H1 (cell line): ENCODE measurements around the gene SLC37A2. TPM values are rescaled to one million over a fixed set of nuclear protein-coding genes. Genes with fewer than 3 reads are reported as not detected.
A peak's percentile ranks its signal among the peaks of the same experiment; 100 is the strongest.

Source experiments
- CTCF ChIA-PET: fragments of 300-600 bp; sonication (Branson Sonifier 250); formaldehyde crosslinking; loops from one replicate; lab custom pipeline; 2021; ENCODE audit not compliant: partially characterized antibody; lab: Charles Lee
- POLR2A ChIA-PET: fragments of 300-600 bp; sonication (Branson Sonifier 250); formaldehyde crosslinking; loops from one replicate; lab custom pipeline; 2021; ENCODE audit warnings: inconsistent platforms; ENCODE audit not compliant: partially characterized antibody; lab: Charles Lee
- DNase-seq, 2 experiments: peaks; one replicate each; pipeline versions ENCODE4 v3.0.0 to v3.0.0-alpha.2; 2010 to 2022; ENCODE audit warnings: low spot score in 2 of 2, low read depth in 1 of 2, mixed read lengths in 1 of 2
- FAIRE-seq: peaks from 2 replicates; lab custom pipeline; 2011; peaks lifted over from hg19 to GRCh38; lab: Jason Lieb, UNC
- H2AFZ ChIP-seq: 2 replicates; pipeline ENCODE4 v1.8.1; 2012; ENCODE audit warnings: low read length, inconsistent platforms
- H2AK5ac ChIP-seq: 2 replicates; pipeline ENCODE4 v1.6.1; 2013; ENCODE audit warnings: low read depth, low read length
- H2BK120ac ChIP-seq: replicated peaks from 2 replicates; pipeline ENCODE3; 2013; ENCODE audit warnings: low read depth, low read length, inconsistent platforms
- H2BK12ac ChIP-seq: 2 replicates; pipeline ENCODE4 v1.6.1; 2013; ENCODE audit warnings: low read depth, low read length
- H2BK15ac ChIP-seq: 2 replicates; pipeline ENCODE4 v1.6.1; 2013; ENCODE audit warnings: low read length
- H2BK20ac ChIP-seq: 2 replicates; pipeline ENCODE4 v1.6.1; 2013; ENCODE audit warnings: low read length
- H2BK5ac ChIP-seq: 2 replicates; pipeline ENCODE4 v1.6.1; 2013; ENCODE audit warnings: low read depth, low read length
- H3K14ac ChIP-seq: 2 replicates; pipeline ENCODE4 v1.6.1; 2013; ENCODE audit warnings: inconsistent platforms; ENCODE audit not compliant: insufficient read length
- H3K18ac ChIP-seq: 2 replicates; pipeline ENCODE4 v1.6.1; 2013; ENCODE audit warnings: low read length; ENCODE audit errors: extremely low read depth
- H3K23ac ChIP-seq: 2 replicates; pipeline ENCODE4 v1.6.1; 2013; ENCODE audit warnings: inconsistent platforms; ENCODE audit not compliant: insufficient read length
- H3K23me2 ChIP-seq: 2 replicates; pipeline ENCODE4 v1.6.1; 2013; ENCODE audit warnings: low read depth, low read length
- H3K27ac ChIP-seq: 2 replicates; pipeline ENCODE4 v1.6.1; 2011; ENCODE audit warnings: low read depth, low read length, inconsistent platforms
- H3K27me3 ChIP-seq, 4 experiments: replicated peaks in 1 of 4; 1 replicate in 1 of 4; 2 replicates in 3 of 4; pipeline versions ENCODE4 v1.6.1 to v1.8.1; 2011 to 2013; ENCODE audit warnings: low read length in 3 of 4, mild to moderate bottlenecking in 3 of 4, inconsistent platforms in 2 of 4, mixed read lengths in 2 of 4, moderate library complexity in 1 of 4; ENCODE audit not compliant: control insufficient read depth in 3 of 4, insufficient read depth in 3 of 4; ENCODE audit errors: extremely low read depth in 1 of 4
- H3K36me3 ChIP-seq, 4 experiments: 2 replicates each; pipeline versions ENCODE4 v1.6.1 to v1.8.1; 2011 to 2013; ENCODE audit warnings: mild to moderate bottlenecking in 4 of 4, low read length in 3 of 4, moderate library complexity in 2 of 4, control low read depth in 1 of 4, inconsistent platforms in 1 of 4; ENCODE audit not compliant: insufficient read depth in 4 of 4, control insufficient read depth in 2 of 4
- H3K4ac ChIP-seq: replicated peaks from 2 replicates; pipeline ENCODE3; 2013; ENCODE audit warnings: low read length, low read depth, mixed read lengths, inconsistent platforms; ENCODE audit not compliant: insufficient read length
- H3K4me1 ChIP-seq, 4 experiments: replicated peaks in 1 of 4; 1 replicate in 1 of 4; 2 replicates in 3 of 4; pipeline versions ENCODE4 v1.6.1 to v1.8.1; 2011 to 2013; ENCODE audit warnings: low read length in 3 of 4, inconsistent platforms in 2 of 4, mixed read lengths in 1 of 4; ENCODE audit not compliant: insufficient read depth in 4 of 4, control insufficient read depth in 3 of 4
- H3K4me2 ChIP-seq, 2 experiments: 2 replicates each; pipeline versions ENCODE4 v1.6.1 to v1.8.1; 2011 to 2013; ENCODE audit warnings: low read depth in 2 of 2, low read length in 2 of 2, control low read depth in 1 of 2, inconsistent platforms in 1 of 2, mild to moderate bottlenecking in 1 of 2; ENCODE audit not compliant: insufficient read depth in 1 of 2
- H3K4me3 ChIP-seq, 4 experiments: fragments of 200-600, 300-600 bp in 1 of 4; sonication (generic), shearing (Covaris generic), sonication (Bioruptor Twin) in 1 of 4; 2 replicates each; pipeline versions ENCODE4 v1.5.1 to v1.8.1; 2011 to 2016; ENCODE audit warnings: low read length in 4 of 4, low read depth in 3 of 4, control low read depth in 2 of 4, inconsistent platforms in 2 of 4, mild to moderate bottlenecking in 2 of 4, mixed read lengths in 1 of 4, moderate library complexity in 1 of 4; ENCODE audit not compliant: insufficient read depth in 2 of 4; ENCODE audit errors: extremely low read depth in 1 of 4
- H3K56ac ChIP-seq: replicated peaks from 2 replicates; pipeline ENCODE3; 2013; ENCODE audit warnings: low read depth, mild to moderate bottlenecking, mixed read lengths, low read length, inconsistent platforms; ENCODE audit not compliant: insufficient read length
- H3K79me1 ChIP-seq: 2 replicates; pipeline ENCODE4 v1.6.1; 2013; ENCODE audit warnings: low read depth, low read length, control low read depth
- H3K79me2 ChIP-seq, 2 experiments: 2 replicates each; pipeline versions ENCODE4 v1.6.1 to v1.8.1; 2012 to 2013; ENCODE audit warnings: low read length in 2 of 2, mild to moderate bottlenecking in 2 of 2, inconsistent platforms in 1 of 2; ENCODE audit not compliant: insufficient read depth in 2 of 2, control insufficient read depth in 1 of 2
- H3K9ac ChIP-seq, 4 experiments: replicated peaks in 1 of 4; 1 replicate in 1 of 4; 2 replicates in 3 of 4; pipeline versions ENCODE4 v1.6.1 to v1.8.1; 2011 to 2013; ENCODE audit warnings: low read depth in 3 of 4, low read length in 3 of 4, control low read depth in 2 of 4, mild to moderate bottlenecking in 2 of 4, moderate library complexity in 2 of 4, inconsistent platforms in 1 of 4; ENCODE audit errors: extremely low read depth in 1 of 4
- H3K9me3 ChIP-seq, 2 experiments: 2 replicates each; pipeline versions ENCODE4 v1.6.1 to v1.8.1; 2012 to 2013; ENCODE audit warnings: mild to moderate bottlenecking in 2 of 2, moderate library complexity in 2 of 2, control low read depth in 1 of 2, inconsistent platforms in 1 of 2, low read depth in 1 of 2, low read length in 1 of 2, mixed read lengths in 1 of 2; ENCODE audit not compliant: insufficient read depth in 2 of 2
- H4K20me1 ChIP-seq, 2 experiments: replicated peaks in 1 of 2; 2 replicates each; pipeline versions ENCODE3 to v1.8.1; 2011 to 2013; ENCODE audit warnings: inconsistent platforms in 2 of 2, low read length in 2 of 2, mild to moderate bottlenecking in 1 of 2; ENCODE audit not compliant: insufficient read depth in 2 of 2, control insufficient read depth in 1 of 2
- H4K5ac ChIP-seq: 2 replicates; pipeline ENCODE4 v1.6.1; 2013; ENCODE audit warnings: low read length, low read depth, mixed read lengths, inconsistent platforms; ENCODE audit not compliant: insufficient read length
- H4K8ac ChIP-seq: 2 replicates; pipeline ENCODE4 v1.8.0; 2013; ENCODE audit warnings: mild to moderate bottlenecking, moderate library complexity, low read length, inconsistent platforms; ENCODE audit not compliant: insufficient read depth; ENCODE audit errors: extremely low read depth
- H4K91ac ChIP-seq: replicated peaks from 2 replicates; pipeline ENCODE3; 2013; ENCODE audit warnings: low read length, mixed read lengths, inconsistent platforms; ENCODE audit not compliant: insufficient read length
- CTBP2 ChIP-seq: IDR thresholded peaks from 2 replicates; pipeline ENCODE4 v1.7.0; 2011; ENCODE audit warnings: borderline replicate concordance, mild to moderate bottlenecking, moderate library complexity, mixed read lengths, low read length; ENCODE audit not compliant: insufficient read depth, insufficient read length
- EGR1 ChIP-seq: IDR thresholded peaks from 2 replicates; pipeline ENCODE4 v1.6.1; 2011; ENCODE audit warnings: low read depth, low read length, borderline replicate concordance
- KDM4A ChIP-seq: IDR thresholded peaks from one replicate; pipeline ENCODE4 v1.7.1; 2012; ENCODE audit warnings: low read depth, mild to moderate bottlenecking, moderate library complexity, low read length, inconsistent platforms; ENCODE audit not compliant: severe bottlenecking
- PHF8 ChIP-seq: fragments of 200-600 bp; sonication (generic); conservative IDR thresholded peaks from 2 replicates; pipeline ENCODE4 v1.7.1; 2012; ENCODE audit warnings: low read depth, mild to moderate bottlenecking, inconsistent platforms, low read length, moderate library complexity
- POLR2AphosphoS5 ChIP-seq: IDR thresholded peaks from 2 replicates; pipeline ENCODE4 v1.6.1; 2011; ENCODE audit warnings: low read depth, low read length
- RBBP5 ChIP-seq: IDR thresholded peaks from 2 replicates; pipeline ENCODE4 v1.7.1; 2012; ENCODE audit warnings: low read depth, mild to moderate bottlenecking, inconsistent platforms, low read length, moderate library complexity, borderline replicate concordance
- RNF2 ChIP-seq: fragments of 200-900, 300-1000 bp; sonication (generic); IDR thresholded peaks from 2 replicates; pipeline ENCODE4 v1.7.1; 2016; ENCODE audit warnings: borderline replicate concordance, low read depth, mild to moderate bottlenecking, antibody characterized with exemption, low read length; ENCODE audit not compliant: poor library complexity, severe bottlenecking; ENCODE audit errors: missing control alignments
- SIN3A ChIP-seq, 2 experiments: IDR thresholded peaks in 1 of 2; conservative IDR thresholded peaks in 1 of 2; 2 replicates each; pipeline ENCODE4 v1.6.1; 2011 to 2012; ENCODE audit warnings: low read length in 2 of 2, improper control_type of control experiment in 1 of 2, low read depth in 1 of 2, mild to moderate bottlenecking in 1 of 2
- SUZ12 ChIP-seq: fragments of 200-600 bp; sonication (generic); IDR thresholded peaks from 2 replicates; pipeline ENCODE4 v1.6.1; 2012; ENCODE audit warnings: mild to moderate bottlenecking, inconsistent platforms, low read length, moderate library complexity, mixed read lengths
- TBP ChIP-seq: IDR thresholded peaks from 2 replicates; pipeline ENCODE4 v1.6.1; 2011; ENCODE audit warnings: low read depth, low read length, improper control_type of control experiment
- YY1 ChIP-seq: IDR thresholded peaks from 2 replicates; pipeline ENCODE4 v1.6.1; 2011; ENCODE audit warnings: low read depth, mild to moderate bottlenecking, low read length
- WGBS, 2 experiments: shearing (Covaris generic) in 1 of 2; methylation state at CpG; one replicate each; pipeline versions ENCODE4 v1.1.6 to v1.1.7; 2013 to 2015; ENCODE audit warnings: low lambda C conversion rate in 2 of 2, mixed read lengths in 2 of 2, inconsistent platforms in 1 of 2, low coverage in 1 of 2, missing lambda C conversion rate in 1 of 2; ENCODE audit not compliant: insufficient replicate concordance in 2 of 2, insufficient coverage in 1 of 2, insufficient read length in 1 of 2; ENCODE audit errors: extremely low coverage in 1 of 2, missing lambda C conversion rate in 1 of 2; 5-methylcytosine and 5-hydroxymethylcytosine counted together
- polyA plus RNA-seq, 7 experiments: library from polyadenylated mRNA; depleted of rRNA in 3 of 7; stranded (reverse) in 5 of 7; unstranded in 2 of 7; fragments of >200 nt in 5 of 7; fragments of 200-250 nt in 2 of 7; gene quantifications; 1 replicate in 5 of 7; 2 replicates in 1 of 7; 4 replicates in 1 of 7; pipeline versions ENCODE4 v1.2.1 to v1.2.3, GENCODE V29; 2011 to 2013; ENCODE audit warnings: missing spikeins in 2 of 7, mixed read lengths in 2 of 7
- total RNA-seq: library from RNA; stranded (reverse); fragmentation: NEBNext Ultra II Directional; extraction: Animal tissue kit (Norgen Biotek cat#: 25700); gene quantifications from 2 replicates; pipeline ENCODE4 v1.2.1, GENCODE V29; 2021

The SLC37A2 gene
- total and polyA plus RNA-seq, 2 of the 8 experiments (the other 6 are each of a cell fraction or from before 2014, with no cell fraction given), result 1.3 to 1.9 TPM

DNA sequence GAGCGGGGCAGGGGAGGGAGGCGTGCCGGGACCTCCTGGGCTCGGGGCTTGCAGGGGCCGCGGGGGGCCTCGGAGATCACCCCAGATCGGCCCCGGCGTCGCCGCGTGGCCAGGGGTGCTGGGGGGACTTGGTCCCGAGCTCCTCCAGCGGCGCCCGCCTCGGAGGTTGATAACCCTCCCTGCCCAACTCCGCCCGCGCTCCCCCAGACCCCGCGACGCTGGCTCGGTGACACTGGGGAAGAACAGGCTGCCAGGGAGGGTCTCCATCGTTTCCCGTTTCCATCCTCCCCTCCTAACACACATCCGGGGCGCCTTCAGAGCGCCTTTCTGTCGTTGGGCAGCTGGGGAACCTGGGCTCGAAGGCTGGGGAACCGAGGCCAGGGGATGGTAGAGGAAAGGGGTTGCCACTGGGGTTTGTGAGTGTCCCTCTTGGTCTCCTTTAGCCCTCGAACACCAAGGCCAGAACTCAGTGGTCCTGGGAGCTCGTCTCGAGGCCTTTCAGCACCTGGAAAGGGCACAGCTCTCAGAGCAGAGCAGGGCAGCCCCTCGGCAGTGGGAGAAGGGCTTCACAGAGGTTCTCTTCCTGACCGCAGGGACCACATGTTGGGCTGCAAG lies 431 bp downstream of the SLC37A2 start:
- Histone ChIP-seq H3K14ac (no peak overlapping the region), H4K20me1 (no peaks in the 10 kb centered on the region), H3K23ac (no peak overlapping the region), H3K27me3 (peaks cover 1 to 29% (median 24%) of the 10 kb centered on the region in 4 experiments), H4K8ac (peak overlapping the region; percentile 57), H3K27ac (no peak overlapping the region), H2BK120ac (no peak overlapping the region), H3K4ac (no peak overlapping the region), H3K36me3 (no peaks in the 10 kb centered on the region), H4K91ac (peak overlapping the region; percentile 39), H3K18ac (peak overlapping the region; percentile 43; the same call in 1 of the 2 replicates), H2AK5ac (no peak overlapping the region), H2AFZ (peak overlapping the region; percentile 65), H3K4me2 (peak overlapping the region; percentile 70 to 91), H3K79me1 (no peaks in the 10 kb centered on the region), H2BK12ac (no peak overlapping the region), H2BK5ac (no peak overlapping the region; the same call in 1 of the 2 replicates), H3K9ac (peak overlapping the region in 1 of 4 experiments; percentile 36; a peak in 1 of 7 replicates), H2BK20ac (no peak overlapping the region), H2BK15ac (no peak overlapping the region), H3K56ac (peak overlapping the region; percentile 9), H4K5ac (no peak overlapping the region), H3K4me3 (peak overlapping the region; percentile 60 to 78 (median 75)), H3K9me3 (no peaks in the 10 kb centered on the region), H3K4me1 (peaks cover 0 to 2% (median 0%) of the 10 kb centered on the region in 4 experiments; a peak in 2 of 7 replicates), H3K79me2 (no peaks in the 10 kb centered on the region), H3K23me2 (peaks cover 11% of the 10 kb centered on the region)
- POLR2A ChIA-PET, result interaction anchor here (1.4 to 1.5 kb wide), 2 partner anchors 18 to 110 kb away, joined by 3 read pairs; partner anchors contain the start of gene CCDC15
- DNase-seq (peak in 1 of 2 experiments; percentile 82), FAIRE-seq (no peak)
- 5% methylated on average over 26 of the region's 38 CpGs; no CpG with 5 or more reads in 1 of the 2 experiments for WGBS, 2 experiments
- CTCF ChIA-PET, result interaction anchor here (0.7 to 2.9 kb wide), 20 partner anchors 9 to 367 kb away, joined by 3 to 13 read pairs (median 3); partner anchors contain the start of gene HEPACAM
- TF ChIP-seq SIN3A (conservative IDR thresholded peaks at IDR 0.05 in 1 of 2, IDR thresholded peaks at IDR 0.05 in 1 of 2; ENCODE audit: low read depth in 1 of 2, low read length in 2 of 2), result 0 out of 4 replicates have a peak, but pooled peaks have one; percentile 16 to 65
- TF ChIP-seq PHF8, result 0 out of 2 replicates have a peak, but pooled peaks have one; percentile 31
- no peak for TF ChIP-seq RNF2
- peak; percentile 86 for TF ChIP-seq CTBP2
- no peak for TF ChIP-seq POLR2AphosphoS5
- TF ChIP-seq SUZ12, result no peak
- TF ChIP-seq YY1, result peak; percentile 44; the same call in 1 of the 2 replicates
- 0 out of 2 replicates have a peak, but pooled peaks have one; percentile 16 for TF ChIP-seq TBP
- TF ChIP-seq KDM4A, result peak; percentile 99
- TF ChIP-seq EGR1, result peak; percentile 78
- peak; percentile 98 for TF ChIP-seq RBBP5
